ENCODE data around the gene CTNNA1.
A peak's percentile ranks its signal among the peaks of the same experiment; 100 is the strongest.
"Not testable (repeated sequence)": the region's sequence is repeated elsewhere in the genome, so short reads cannot be mapped to it uniquely, and the experiment has no call there.

CTNNA1 gene

GRCh38 chr5:138724470-138725146 is 28.6 kb upstream of the CTNNA1 start:
- DNase-seq (ENCODE audit: low read depth): no peak

DNA sequence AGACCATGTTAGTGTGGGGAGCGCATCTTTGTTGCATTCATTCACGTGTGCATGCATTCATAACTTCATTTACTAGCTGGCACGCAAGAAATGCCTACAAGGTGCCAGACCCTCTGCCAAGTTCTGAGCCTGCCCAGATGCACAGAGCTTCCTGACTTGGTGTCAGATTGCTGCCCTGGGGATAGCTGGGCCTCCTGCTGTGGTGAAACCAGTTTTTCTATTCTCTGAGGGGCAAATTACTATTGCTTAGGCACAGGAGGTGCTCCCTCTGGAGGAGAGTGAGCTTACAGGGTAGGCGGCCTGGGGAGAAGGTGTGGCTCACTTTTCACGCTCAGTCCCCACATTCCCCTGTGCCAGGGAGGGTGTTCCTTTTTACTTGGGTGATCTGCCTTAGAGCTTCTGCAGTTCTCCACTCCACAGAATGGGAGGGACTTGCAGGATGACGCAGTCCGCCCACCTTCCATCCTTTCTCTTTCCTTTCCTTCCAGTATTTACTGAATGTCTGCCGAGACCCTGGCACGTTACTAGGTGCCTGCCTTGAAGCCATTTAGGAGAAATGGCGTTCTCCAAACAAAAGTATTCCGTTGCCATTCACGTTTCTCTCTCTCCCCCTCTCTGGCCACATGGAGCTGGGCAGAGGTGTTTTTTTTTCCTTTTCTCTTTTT is 27.9 kb upstream of the CTNNA1 start:
- DNase-seq (ENCODE audit: low read depth): peak; percentile 53

GRCh38 chr5:138725818-138726416 is 27.3 kb upstream of the CTNNA1 start:
- DNase-seq (ENCODE audit: low read depth): no peak

- no peak for DNase-seq (ENCODE audit: low read depth)
Measured at GRCh38 chr5:138726848-138727247, 26.4 kb upstream of the CTNNA1 start.

DNA sequence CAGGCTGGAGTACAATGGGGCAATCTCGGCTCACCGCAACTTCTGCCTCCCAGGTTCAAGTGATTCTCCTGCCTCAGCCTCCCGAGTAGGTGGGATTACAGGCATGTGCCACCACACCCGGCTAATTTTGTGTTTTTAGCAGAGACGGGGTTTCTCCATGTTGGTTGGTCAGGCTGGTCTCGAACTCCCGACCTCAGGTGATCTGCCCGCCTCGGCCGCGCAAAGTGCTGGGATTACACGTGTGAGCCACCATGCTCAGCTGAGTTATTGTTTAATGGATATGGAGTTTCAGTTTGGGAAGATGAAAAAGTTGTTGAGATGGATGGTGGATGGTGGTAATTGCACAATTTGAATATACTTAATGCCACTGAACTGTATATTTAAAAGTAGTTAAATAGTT is 22.7 kb upstream of the CTNNA1 start:
- DNase-seq (ENCODE audit: low read depth): not testable (repeated sequence)

DNA sequence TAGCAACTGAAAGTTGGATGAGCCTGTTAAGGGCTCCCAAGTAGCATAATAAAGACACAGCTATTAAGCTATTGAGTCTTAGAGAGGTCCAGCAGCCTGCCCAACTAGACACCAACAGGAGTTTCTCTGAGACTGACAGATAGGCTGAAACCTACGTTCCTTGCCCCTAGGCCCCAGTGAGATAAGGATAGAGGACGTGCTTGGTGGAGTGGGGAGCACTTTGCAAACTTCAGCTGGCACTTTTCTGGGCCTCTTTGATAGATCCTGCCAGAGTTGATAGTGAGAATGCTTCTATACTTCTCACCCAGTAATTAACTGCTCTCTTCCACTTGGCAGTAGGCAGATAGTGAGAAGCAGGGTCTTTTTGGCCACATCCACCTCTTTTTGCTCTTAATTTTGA is 20.8 kb upstream of the CTNNA1 start:
- DNase-seq (ENCODE audit: low read depth): no peak

GRCh38 chr5:138732933-138733332 is 20.3 kb upstream of the CTNNA1 start:
- no peak for DNase-seq (ENCODE audit: low read depth)

- DNase-seq (ENCODE audit: low read depth): no peak
Measured at GRCh38 chr5:138733509-138733908, 19.7 kb upstream of the CTNNA1 start.

DNA sequence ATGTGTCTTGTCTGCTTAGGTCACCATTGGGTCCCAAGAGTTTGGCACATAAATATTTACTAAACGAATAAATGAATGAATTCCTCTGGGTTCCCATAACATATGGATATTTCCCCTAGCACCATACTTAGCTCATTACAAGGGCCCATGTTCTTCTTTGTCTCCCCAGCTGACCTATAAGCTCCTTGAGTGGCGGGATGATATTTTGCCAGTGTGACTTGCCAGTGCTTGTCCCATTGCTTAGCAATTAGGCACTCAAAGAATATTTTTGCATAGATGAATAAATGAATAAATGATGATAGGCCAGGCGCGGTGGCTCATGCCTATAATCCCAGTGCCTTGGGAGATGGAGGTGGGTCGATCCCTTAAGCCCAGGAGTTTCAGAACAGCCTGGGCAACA is 16.9 kb upstream of the CTNNA1 start:
- no peak for DNase-seq (ENCODE audit: low read depth)

DNA sequence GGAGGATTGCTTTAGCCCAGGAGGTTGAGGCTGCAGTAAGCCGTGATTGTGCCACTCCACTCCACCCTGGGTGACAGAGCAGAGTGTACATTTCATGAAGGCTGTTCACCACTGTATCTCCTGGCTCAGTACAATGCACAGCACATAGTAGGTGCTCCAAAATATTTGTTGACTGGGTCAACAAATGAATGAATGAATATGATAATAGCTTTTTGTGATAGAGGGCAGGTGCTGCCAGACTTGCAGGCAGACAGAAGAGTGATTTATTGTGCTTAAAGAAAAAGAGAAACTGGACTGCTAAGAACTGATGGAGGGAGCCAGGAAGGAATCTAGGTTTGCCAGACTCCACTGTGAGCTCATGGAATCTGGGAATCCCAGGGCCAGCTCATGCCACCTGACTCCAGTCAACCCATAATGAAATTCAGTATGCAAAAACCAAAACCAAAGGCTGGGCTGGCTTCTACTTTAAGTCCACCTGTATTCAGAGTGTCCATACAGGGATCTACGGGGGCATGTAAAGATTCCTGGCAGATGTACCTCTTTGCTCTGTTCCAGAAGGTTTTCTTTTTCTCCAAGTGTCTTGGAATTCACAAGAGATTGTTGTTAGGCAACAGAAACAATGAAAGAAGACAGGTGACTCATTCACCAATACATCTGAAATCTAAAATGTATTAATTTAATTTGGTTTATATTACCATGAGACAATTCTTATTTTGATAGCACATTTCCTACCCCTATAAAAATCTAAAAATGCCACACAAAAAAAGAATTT is 15.5 kb upstream of the CTNNA1 start:
- DNase-seq (ENCODE audit: low read depth): no peak

DNA sequence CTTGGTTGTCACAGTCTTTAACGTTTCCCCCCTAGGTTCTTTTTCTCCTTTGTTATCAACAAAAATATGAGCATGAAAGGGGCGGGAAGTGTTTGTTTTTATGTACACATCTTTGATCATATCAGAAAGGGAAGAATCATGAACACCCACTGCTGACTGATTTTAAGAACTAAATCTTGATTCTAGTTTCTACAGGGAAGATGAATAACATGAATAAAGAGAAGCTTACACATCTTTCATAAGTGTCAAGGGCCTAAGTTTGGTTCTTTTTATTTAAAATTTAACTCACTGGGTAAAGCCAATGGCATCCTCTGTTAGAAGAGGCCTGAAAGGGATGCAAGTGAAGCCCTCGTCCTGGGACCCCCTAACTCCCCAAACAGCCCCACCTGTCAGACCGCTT is 14.8 kb upstream of the CTNNA1 start:
- DNase-seq (ENCODE audit: low read depth): no peak

- no peak for DNase-seq (ENCODE audit: low read depth)
Measured at GRCh38 chr5:138739938-138740337, 13.3 kb upstream of the CTNNA1 start.

DNA sequence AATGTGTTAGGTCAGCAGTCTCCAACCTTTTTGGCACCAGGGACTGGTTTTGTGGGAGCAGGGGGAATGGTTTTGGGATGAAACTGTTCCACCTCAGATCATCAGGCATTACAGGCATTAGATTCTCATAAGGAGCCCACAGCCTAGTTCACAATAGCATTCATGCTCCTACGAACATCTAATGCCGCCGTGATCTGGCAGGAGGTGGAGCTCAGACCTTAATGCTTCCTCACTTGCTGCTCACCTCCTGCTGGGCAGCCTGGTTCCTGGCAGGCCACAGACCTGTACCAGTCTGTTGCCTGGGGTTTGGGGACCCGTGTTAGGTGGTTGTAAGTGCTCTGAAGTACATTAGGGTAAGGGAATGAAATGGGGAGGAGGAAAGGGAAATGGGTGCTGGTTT is 9.7 kb upstream of the CTNNA1 start:
- no peak for DNase-seq (ENCODE audit: low read depth)

- no peak for DNase-seq (ENCODE audit: low read depth)
Measured at GRCh38 chr5:138745268-138745667, 8.0 kb upstream of the CTNNA1 start.

GRCh38 chr5:138748630-138749081 is 4.6 kb upstream of the CTNNA1 start:
- DNase-seq (ENCODE audit: low read depth): peak; percentile 39

DNA sequence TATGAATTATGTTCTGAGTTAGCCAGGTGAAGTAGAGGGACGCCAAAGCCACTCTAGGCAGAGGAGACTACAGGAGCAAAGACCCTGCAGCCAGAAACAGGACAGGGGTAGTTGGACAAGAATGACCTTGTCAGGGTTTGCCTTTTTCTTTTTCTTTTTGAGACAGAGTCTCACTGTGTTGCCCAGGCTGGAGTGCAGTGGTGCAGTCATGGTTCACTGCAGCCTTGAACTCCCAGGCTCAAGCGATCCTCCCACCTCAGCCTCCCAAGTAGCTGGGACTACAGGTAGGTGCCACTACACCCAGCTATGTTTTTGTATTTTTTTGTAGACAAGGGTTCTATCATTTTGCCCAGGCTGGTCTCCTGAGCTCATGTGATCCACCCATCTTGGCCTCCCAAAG is 1.9 kb upstream of the CTNNA1 start:
- not testable (repeated sequence) for DNase-seq (ENCODE audit: low read depth)

DNA sequence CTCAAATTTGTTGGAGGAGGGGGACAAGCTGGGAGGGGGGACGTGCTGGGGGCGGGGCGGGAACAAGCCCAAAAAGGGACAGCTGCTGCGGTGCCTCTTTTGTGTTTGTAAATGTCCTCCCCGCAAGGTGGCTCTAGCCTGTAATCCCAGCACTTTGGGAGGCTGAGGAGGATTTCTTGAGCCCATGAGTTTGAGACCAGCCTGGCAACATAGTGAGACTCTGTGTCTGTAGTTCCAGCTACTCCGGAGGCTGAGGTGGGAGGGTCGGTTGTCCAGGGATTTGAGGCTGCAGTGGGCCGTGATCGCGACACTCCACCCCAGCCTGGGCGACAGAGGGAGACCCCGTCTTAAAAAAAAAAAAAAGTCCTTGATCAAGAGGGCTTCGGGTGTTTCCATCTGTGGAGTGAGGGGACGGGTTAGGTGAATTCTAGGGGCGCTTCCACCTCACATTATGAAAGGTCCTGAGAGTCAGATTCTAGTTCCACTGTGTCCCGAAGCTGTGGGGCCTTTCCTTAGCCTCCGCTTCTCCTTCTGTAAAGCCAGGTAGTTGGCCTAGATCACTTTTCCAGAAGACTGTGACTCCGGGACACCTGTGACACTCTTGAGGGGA is 779 bp upstream of the CTNNA1 start:
- DNase-seq (ENCODE audit: low read depth): no peak

DNA sequence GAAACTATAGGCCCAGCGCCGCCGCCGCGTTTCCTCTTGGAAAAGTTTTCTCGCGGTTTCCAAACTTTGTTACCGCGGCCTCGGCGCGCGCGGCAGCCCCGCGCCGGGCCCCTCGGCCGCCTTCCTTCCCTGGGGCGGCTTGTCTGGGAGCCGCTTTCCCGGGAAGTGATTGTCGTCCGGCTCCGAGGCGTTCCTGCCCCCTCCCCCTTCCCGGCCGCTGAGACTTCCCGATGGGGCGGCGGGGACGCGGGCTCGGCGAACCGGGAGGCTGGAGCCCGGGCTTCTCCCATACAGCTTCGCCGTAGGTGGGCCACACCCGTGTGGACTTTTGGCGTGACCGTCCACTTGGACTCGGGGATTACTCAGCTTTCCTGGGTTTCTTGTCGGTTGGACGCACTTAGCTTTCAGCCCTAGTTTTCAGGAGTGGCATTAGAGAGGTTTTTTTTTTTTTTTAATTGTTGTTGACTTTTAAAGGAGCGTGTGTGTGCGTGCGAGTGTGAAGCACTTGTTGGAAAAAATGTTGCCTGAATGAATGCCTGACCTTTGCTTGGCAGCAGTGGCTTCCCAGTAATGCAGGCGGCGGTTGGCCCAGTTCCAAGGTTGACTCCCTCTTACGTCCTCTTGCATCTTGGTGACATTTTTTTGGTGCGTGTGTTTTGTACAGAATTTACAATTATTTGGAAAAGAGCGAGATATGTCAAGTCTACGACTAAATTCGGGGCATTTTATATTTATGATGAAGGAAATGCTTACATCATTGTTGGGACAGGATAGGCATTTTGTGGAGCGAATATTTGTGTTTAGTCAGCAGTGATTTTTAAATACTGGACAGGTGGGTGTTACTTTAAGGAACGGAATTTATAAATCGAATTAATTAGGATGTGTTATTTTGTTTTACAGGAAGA is 821 bp downstream of the CTNNA1 start:
- DNase-seq (ENCODE audit: low read depth): peak; percentile 84

DNA sequence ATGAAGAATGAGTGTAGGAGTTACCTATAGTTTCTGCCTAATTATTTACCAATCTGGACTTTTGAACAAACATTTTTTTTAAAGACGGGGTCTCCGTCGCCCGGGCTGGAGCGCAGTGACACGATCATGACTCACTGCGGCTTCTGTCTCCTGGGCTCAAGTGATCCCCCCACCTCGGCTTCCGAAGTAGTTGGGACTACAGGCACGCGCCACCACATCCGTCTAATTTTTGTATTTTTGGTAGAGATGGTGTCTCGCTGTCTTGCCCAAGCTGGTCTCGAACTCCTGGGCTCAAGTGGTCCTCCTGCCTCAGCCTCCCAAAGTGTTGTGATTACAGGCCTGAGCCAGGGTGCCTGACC is 1.5 kb downstream of the CTNNA1 start:
- DNase-seq (ENCODE audit: low read depth): no peak

GRCh38 chr5:138755084-138755748 is 2.0 kb downstream of the CTNNA1 start:
- DNase-seq (ENCODE audit: low read depth): no peak
